Mammary epithelial cell (primary cell): Measurements from ENCODE around the gene CCL2.

ENCODE experiments used
- EZH2 ChIP-seq: IDR thresholded peaks from 2 replicates; pipeline ENCODE4 v1.6.1; 2012; ENCODE audit warnings: low read length, inconsistent platforms, borderline replicate concordance
- TF ChIP-seq, protein P1 (sequence below), 2 donors: IDR thresholded peaks in 1 of 2; conservative IDR thresholded peaks in 1 of 2; 2 replicates each; pipeline ENCODE4 v1.5.1; 2011 to 2012; ENCODE audit warnings: inconsistent platforms in 2 of 2, low read length in 2 of 2, mild to moderate bottlenecking in 2 of 2, control low read depth in 1 of 2, low read depth in 1 of 2; ENCODE audit not compliant: insufficient read depth in 1 of 2; ENCODE audit errors: extremely low read depth in 1 of 2

DNA sequence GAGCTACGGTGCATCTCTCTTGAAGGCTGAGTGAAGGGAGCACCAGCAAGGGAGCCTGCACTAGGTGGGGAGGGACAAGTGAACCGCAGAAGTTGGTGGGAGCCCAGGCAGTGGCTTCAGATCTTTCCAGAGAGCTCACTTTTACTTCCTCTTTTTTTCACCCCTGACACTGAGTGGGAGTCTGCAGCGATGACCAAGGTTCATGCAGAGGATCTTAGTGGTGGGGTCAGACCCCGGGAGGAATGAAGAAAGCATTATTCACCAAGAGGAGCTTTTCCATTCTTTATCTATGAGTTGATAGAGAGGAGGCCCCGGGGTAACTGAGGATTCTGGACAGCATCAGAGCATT lies 3.0 kb upstream of the CCL2 start:
- TF ChIP-seq, protein P1, sequence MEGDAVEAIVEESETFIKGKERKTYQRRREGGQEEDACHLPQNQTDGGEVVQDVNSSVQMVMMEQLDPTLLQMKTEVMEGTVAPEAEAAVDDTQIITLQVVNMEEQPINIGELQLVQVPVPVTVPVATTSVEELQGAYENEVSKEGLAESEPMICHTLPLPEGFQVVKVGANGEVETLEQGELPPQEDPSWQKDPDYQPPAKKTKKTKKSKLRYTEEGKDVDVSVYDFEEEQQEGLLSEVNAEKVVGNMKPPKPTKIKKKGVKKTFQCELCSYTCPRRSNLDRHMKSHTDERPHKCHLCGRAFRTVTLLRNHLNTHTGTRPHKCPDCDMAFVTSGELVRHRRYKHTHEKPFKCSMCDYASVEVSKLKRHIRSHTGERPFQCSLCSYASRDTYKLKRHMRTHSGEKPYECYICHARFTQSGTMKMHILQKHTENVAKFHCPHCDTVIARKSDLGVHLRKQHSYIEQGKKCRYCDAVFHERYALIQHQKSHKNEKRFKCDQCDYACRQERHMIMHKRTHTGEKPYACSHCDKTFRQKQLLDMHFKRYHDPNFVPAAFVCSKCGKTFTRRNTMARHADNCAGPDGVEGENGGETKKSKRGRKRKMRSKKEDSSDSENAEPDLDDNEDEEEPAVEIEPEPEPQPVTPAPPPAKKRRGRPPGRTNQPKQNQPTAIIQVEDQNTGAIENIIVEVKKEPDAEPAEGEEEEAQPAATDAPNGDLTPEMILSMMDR (conservative IDR thresholded peaks at IDR 0.05 in 1 of 2, IDR thresholded peaks at IDR 0.05 in 1 of 2; ENCODE audit: extremely low read depth in 1 of 2, insufficient read depth in 1 of 2, low read depth in 1 of 2, low read length in 2 of 2), result no peak
- no peak for TF ChIP-seq EZH2
